HL-60 (cell line): ENCODE measurements around the gene TFAP2A.

Source experiments
- GABPA ChIP-seq: IDR thresholded peaks from 2 replicates; pipeline ENCODE4 v1.6.1; 2012; ENCODE audit warnings: low read depth
- POLR2AphosphoS5 ChIP-seq: IDR thresholded peaks from 2 replicates; pipeline ENCODE4 v1.6.1; 2012; ENCODE audit warnings: low read depth
- TF ChIP-seq, protein P1 (sequence below): IDR thresholded peaks from one replicate; pipeline ENCODE4 v1.5.1; 2011; ENCODE audit warnings: low read length, control low read depth, inconsistent platforms; ENCODE audit not compliant: insufficient read depth
- TF ChIP-seq, protein P2 (sequence below): IDR thresholded peaks from 2 replicates; pipeline ENCODE4 v1.6.1; 2012; ENCODE audit warnings: low read depth; ENCODE audit not compliant: insufficient replicate concordance

- TF ChIP-seq POLR2AphosphoS5 = no peak; the same call in 1 of the 2 replicates
- TF ChIP-seq, protein P1, sequence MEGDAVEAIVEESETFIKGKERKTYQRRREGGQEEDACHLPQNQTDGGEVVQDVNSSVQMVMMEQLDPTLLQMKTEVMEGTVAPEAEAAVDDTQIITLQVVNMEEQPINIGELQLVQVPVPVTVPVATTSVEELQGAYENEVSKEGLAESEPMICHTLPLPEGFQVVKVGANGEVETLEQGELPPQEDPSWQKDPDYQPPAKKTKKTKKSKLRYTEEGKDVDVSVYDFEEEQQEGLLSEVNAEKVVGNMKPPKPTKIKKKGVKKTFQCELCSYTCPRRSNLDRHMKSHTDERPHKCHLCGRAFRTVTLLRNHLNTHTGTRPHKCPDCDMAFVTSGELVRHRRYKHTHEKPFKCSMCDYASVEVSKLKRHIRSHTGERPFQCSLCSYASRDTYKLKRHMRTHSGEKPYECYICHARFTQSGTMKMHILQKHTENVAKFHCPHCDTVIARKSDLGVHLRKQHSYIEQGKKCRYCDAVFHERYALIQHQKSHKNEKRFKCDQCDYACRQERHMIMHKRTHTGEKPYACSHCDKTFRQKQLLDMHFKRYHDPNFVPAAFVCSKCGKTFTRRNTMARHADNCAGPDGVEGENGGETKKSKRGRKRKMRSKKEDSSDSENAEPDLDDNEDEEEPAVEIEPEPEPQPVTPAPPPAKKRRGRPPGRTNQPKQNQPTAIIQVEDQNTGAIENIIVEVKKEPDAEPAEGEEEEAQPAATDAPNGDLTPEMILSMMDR = no peak
- TF ChIP-seq GABPA = no peak
- TF ChIP-seq, protein P2, sequence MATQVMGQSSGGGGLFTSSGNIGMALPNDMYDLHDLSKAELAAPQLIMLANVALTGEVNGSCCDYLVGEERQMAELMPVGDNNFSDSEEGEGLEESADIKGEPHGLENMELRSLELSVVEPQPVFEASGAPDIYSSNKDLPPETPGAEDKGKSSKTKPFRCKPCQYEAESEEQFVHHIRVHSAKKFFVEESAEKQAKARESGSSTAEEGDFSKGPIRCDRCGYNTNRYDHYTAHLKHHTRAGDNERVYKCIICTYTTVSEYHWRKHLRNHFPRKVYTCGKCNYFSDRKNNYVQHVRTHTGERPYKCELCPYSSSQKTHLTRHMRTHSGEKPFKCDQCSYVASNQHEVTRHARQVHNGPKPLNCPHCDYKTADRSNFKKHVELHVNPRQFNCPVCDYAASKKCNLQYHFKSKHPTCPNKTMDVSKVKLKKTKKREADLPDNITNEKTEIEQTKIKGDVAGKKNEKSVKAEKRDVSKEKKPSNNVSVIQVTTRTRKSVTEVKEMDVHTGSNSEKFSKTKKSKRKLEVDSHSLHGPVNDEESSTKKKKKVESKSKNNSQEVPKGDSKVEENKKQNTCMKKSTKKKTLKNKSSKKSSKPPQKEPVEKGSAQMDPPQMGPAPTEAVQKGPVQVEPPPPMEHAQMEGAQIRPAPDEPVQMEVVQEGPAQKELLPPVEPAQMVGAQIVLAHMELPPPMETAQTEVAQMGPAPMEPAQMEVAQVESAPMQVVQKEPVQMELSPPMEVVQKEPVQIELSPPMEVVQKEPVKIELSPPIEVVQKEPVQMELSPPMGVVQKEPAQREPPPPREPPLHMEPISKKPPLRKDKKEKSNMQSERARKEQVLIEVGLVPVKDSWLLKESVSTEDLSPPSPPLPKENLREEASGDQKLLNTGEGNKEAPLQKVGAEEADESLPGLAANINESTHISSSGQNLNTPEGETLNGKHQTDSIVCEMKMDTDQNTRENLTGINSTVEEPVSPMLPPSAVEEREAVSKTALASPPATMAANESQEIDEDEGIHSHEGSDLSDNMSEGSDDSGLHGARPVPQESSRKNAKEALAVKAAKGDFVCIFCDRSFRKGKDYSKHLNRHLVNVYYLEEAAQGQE = no peak
Measured at GRCh38 chr6:10403385-10404106, 11.3 kb downstream of the TFAP2A start.
